Endothelial cell of umbilical vein (primary cell): Measurements from ENCODE around the gene JUP. TPM values are rescaled to one million over a fixed set of nuclear protein-coding genes. Genes with fewer than 3 reads are reported as not detected.

Source experiments
- BruUV-seq: library from RNA; stranded (reverse); fragments of 400-500 nt; replicated peaks from 2 replicates; lab custom pipeline; 2021; lab: Mats Ljungman, UMichigan
- CTCF ChIA-PET: fragments of 300-600, 350-600 bp; sonication (Branson Sonifier 250); formaldehyde crosslinking; loops from one replicate; lab custom pipeline; 2021; ENCODE audit warnings: antibody characterized with exemption, inconsistent platforms; lab: Charles Lee
- POLR2A ChIA-PET: fragments of 300-600, 350-600 bp; sonication (Branson Sonifier 250); formaldehyde crosslinking; loops from one replicate; lab custom pipeline; 2021; ENCODE audit warnings: antibody characterized with exemption, inconsistent platforms; lab: Charles Lee
- DNase-seq: peaks from one replicate; pipeline ENCODE4 v3.0.0-alpha.2; 2011; ENCODE audit warnings: low read depth, low spot score
- FAIRE-seq: peaks from 2 replicates; lab custom pipeline; 2011; peaks lifted over from hg19 to GRCh38; lab: Jason Lieb, UNC
- H2AFZ ChIP-seq: 2 replicates; pipeline ENCODE4 v1.6.0; 2012; ENCODE audit warnings: low read depth, low read length, control low read depth, inconsistent platforms
- H3K27ac ChIP-seq: 2 replicates; pipeline ENCODE4 v1.5.1; 2011; ENCODE audit warnings: low read depth, mild to moderate bottlenecking, control low read depth, low read length, moderate library complexity; ENCODE audit not compliant: insufficient read depth
- H3K27me3 ChIP-seq, 2 experiments: 2 replicates each; pipeline versions ENCODE4 v1.6.0 to v1.6.1; 2011; ENCODE audit warnings: low read length in 2 of 2, mixed read lengths in 1 of 2; ENCODE audit not compliant: control insufficient read depth in 2 of 2, insufficient read depth in 2 of 2
- H3K36me3 ChIP-seq, 2 experiments: 2 replicates in 1 of 2; 3 replicates in 1 of 2; pipeline ENCODE4 v1.5.1; 2011; ENCODE audit warnings: low read length in 2 of 2, mild to moderate bottlenecking in 1 of 2, moderate library complexity in 1 of 2; ENCODE audit not compliant: control insufficient read depth in 2 of 2, insufficient read depth in 2 of 2; ENCODE audit errors: extremely low read depth in 1 of 2
- H3K4me1 ChIP-seq: 3 replicates; pipeline ENCODE4 v1.5.1; 2011; ENCODE audit warnings: mild to moderate bottlenecking, low read length; ENCODE audit not compliant: control insufficient read depth, insufficient read depth; ENCODE audit errors: extremely low read depth
- H3K4me2 ChIP-seq: 2 replicates; pipeline ENCODE4 v1.6.1; 2011; ENCODE audit warnings: low read length, control low read depth, mixed read lengths; ENCODE audit not compliant: insufficient read depth
- H3K4me3 ChIP-seq, 3 experiments: fragments of 200-600 bp in 1 of 3; sonication (generic), shearing (Covaris generic) in 1 of 3; replicated peaks in 1 of 3; 2 replicates each; pipeline ENCODE4 v1.5.1; 2011 to 2016; ENCODE audit warnings: control low read depth in 3 of 3, low read length in 3 of 3, mild to moderate bottlenecking in 2 of 3, inconsistent platforms in 1 of 3, low read depth in 1 of 3, moderate library complexity in 1 of 3; ENCODE audit not compliant: insufficient read depth in 1 of 3
- H3K79me2 ChIP-seq: 2 replicates; pipeline ENCODE4 v1.6.0; 2012; ENCODE audit warnings: low read length, inconsistent platforms; ENCODE audit not compliant: control insufficient read depth, insufficient read depth
- H3K9ac ChIP-seq: replicated peaks from 2 replicates; pipeline ENCODE3; 2011; ENCODE audit warnings: low read length, control low read depth; ENCODE audit not compliant: insufficient read depth; ENCODE audit errors: extremely low read depth
- H3K9me1 ChIP-seq: replicated peaks from 3 replicates; pipeline ENCODE4 v1.6.0; 2011; ENCODE audit warnings: mild to moderate bottlenecking, low read length; ENCODE audit not compliant: control insufficient read depth, insufficient read depth; ENCODE audit errors: extremely low read depth
- H3K9me3 ChIP-seq: replicated peaks from 2 replicates; pipeline ENCODE4 v1.5.1; 2012; ENCODE audit warnings: low read length, inconsistent platforms; ENCODE audit not compliant: control insufficient read depth, insufficient read depth
- H4K20me1 ChIP-seq: replicated peaks from 2 replicates; pipeline ENCODE3; 2011; ENCODE audit warnings: mild to moderate bottlenecking, low read length; ENCODE audit not compliant: control insufficient read depth, insufficient read depth; ENCODE audit errors: extremely low read depth
- FOS ChIP-seq: IDR thresholded peaks from 2 replicates; pipeline ENCODE4 v1.6.1; 2011; ENCODE audit warnings: mild to moderate bottlenecking, low read length, moderate library complexity, borderline replicate concordance; ENCODE audit not compliant: insufficient read depth
- JUN ChIP-seq: IDR thresholded peaks from 2 replicates; pipeline ENCODE4 v1.6.1; 2011; ENCODE audit warnings: borderline replicate concordance, low read depth; ENCODE audit not compliant: insufficient read length, insufficient read depth
- MYC ChIP-seq: IDR thresholded peaks from one replicate; pipeline ENCODE4 v1.6.1; 2011; ENCODE audit warnings: mild to moderate bottlenecking, low read depth, low read length
- POLR2AphosphoS5 ChIP-seq: IDR thresholded peaks from 2 replicates; pipeline ENCODE4 v1.6.1; 2012; ENCODE audit warnings: low read depth, mild to moderate bottlenecking, control low read depth, low read length, moderate library complexity; ENCODE audit not compliant: insufficient read depth
- dilution Hi-C: fragments of 300-500 bp; cut with MboI; formaldehyde crosslinking; loops from one replicate; pipeline ENCODE4 v1.15.0; 2019; ENCODE audit warnings: low sequenced_read_pairs; ENCODE audit not compliant: extremely low pct_ligation_motif_present
- intact Hi-C: fragments of 100-400 bp; cut with micrococcal nuclease; formaldehyde crosslinking; loops from one replicate; pipeline ENCODE4 v1.10.0; 2022
- polyA plus RNA-seq, 4 experiments: library from polyadenylated mRNA; depleted of rRNA in 3 of 4; stranded (reverse) in 3 of 4; unstranded in 1 of 4; fragments of >200 nt; gene quantifications; 2 replicates each; pipeline versions ENCODE4 v1.2.1 to v1.2.3, GENCODE V29; 2011 to 2012; ENCODE audit warnings: missing spikeins in 1 of 4
- total RNA-seq: library from RNA; stranded (reverse); gene quantifications from 2 replicates; pipeline ENCODE4 v1.2.3, GENCODE V29; 2021
- TF ChIP-seq, protein P1 (sequence below): IDR thresholded peaks from 2 replicates; pipeline ENCODE4 v1.6.1; 2011; ENCODE audit not compliant: insufficient read depth, insufficient read length

JUP gene
- total and polyA plus RNA-seq, 2 donors (not counting 3 experiments of a cell fraction or from before 2014, with no cell fraction given): 98.0 to 171 TPM

DNA sequence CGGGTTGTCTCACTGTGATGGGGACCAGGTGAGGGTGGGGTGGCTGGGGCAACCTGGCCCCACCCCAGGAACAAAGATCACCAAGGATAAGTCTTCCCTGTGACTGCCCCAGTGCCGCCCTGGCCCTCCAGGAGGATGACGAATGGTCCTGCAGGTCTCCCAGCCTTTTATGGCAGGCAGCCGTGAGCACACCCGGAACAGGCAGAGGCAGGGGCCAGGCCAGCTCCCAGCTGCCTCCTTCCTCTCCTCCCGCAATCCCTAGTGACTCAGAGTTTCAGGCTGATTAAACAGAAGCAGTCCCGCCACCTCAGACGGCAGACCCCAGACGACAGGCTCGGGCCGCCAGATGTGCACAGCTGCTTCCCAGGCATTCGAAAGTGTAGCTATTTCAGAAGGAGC is 13.3 kb downstream of the JUP start:
- Histone ChIP-seq H3K4me1 (peaks cover 45% of the 10 kb centered on the region), H3K79me2 (no peaks in the 10 kb centered on the region), H3K27me3 (no peaks in the 10 kb centered on the region), H3K27ac (peak overlapping the region; percentile 83), H2AFZ (no peak overlapping the region), H3K9ac (peak overlapping the region; percentile 25), H3K36me3 (peaks cover 8 to 46% of the 10 kb centered on the region in 2 experiments), H3K4me2 (no peak overlapping the region), H4K20me1 (no peaks in the 10 kb centered on the region), H3K9me1 (no peaks in the 10 kb centered on the region), H3K4me3 (no peak overlapping the region), H3K9me3 (no peaks in the 10 kb centered on the region)
- intact Hi-C loops (loop anchor here (1.0 to 2.0 kb wide), 3 partner anchors 14 to 35 kb away; partner anchors contain the start of gene JUP), dilution Hi-C loops (no loop called here)
- peak; percentile 97 for FAIRE-seq
- POLR2A ChIA-PET: interaction anchor here (0.9 to 3.4 kb wide), 2 partner anchors 13 to 21 kb away, joined by 3 to 31 read pairs; partner anchors contain the start of gene JUP
- peak; percentile 71 for TF ChIP-seq POLR2AphosphoS5
- TF ChIP-seq JUN: no peak
- TF ChIP-seq FOS: peak; percentile 74
- TF ChIP-seq MYC: peak; percentile 1
- TF ChIP-seq, protein P1, sequence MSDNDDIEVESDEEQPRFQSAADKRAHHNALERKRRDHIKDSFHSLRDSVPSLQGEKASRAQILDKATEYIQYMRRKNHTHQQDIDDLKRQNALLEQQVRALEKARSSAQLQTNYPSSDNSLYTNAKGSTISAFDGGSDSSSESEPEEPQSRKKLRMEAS: no peak
- BruUV-seq: no TSS peak
- CTCF ChIA-PET: interaction anchor here (0.9 to 7.7 kb wide), 7 partner anchors 12 to 92 kb away, joined by 3 to 169 read pairs (median 4); partner anchors contain the start of genes JUP and KLHL11
- peak; percentile 91 for DNase-seq

GRCh38 chr17:41772586-41773189 is 13.8 kb downstream of the JUP start:
- Histone ChIP-seq H3K4me2 (no peak overlapping the region), H4K20me1 (no peaks in the 10 kb centered on the region), H3K36me3 (peaks cover 8 to 48% of the 10 kb centered on the region in 2 experiments), H3K9me3 (no peaks in the 10 kb centered on the region), H3K9ac (peak overlapping the region; percentile 25), H3K4me3 (no peak overlapping the region), H3K79me2 (no peaks in the 10 kb centered on the region), H3K9me1 (no peaks in the 10 kb centered on the region), H3K27ac (peak overlapping the region; percentile 81), H3K4me1 (peaks cover 41% of the 10 kb centered on the region), H3K27me3 (no peaks in the 10 kb centered on the region), H2AFZ (no peak overlapping the region)
- DNase-seq: no peak
- FAIRE-seq: no peak
- CTCF ChIA-PET: interaction anchor here (0.9 to 7.7 kb wide), 6 partner anchors 13 to 92 kb away, joined by 3 to 169 read pairs (median 4); partner anchors contain the start of genes JUP and KLHL11
- TF ChIP-seq, protein P1: no peak
- POLR2A ChIA-PET: interaction anchor here (0.9 to 3.4 kb wide), 2 partner anchors 13 to 22 kb away, joined by 3 to 31 read pairs; partner anchors contain the start of gene JUP
- dilution Hi-C loops: no loop called here
- intact Hi-C loops: loop anchor here (1.0 to 2.0 kb wide), 3 partner anchors 14 to 34 kb away; partner anchors contain the start of gene JUP
- BruUV-seq: TSS peak; percentile 6
